ENCODE measurements around the gene EIF3A. TPM values are rescaled to one million over a fixed set of nuclear protein-coding genes. Genes with fewer than 3 reads are reported as not detected.

EIF3A gene
- total RNA-seq, 3 donors from 2014 or later = 94.5 to 124 (median 114) TPM

DNA sequence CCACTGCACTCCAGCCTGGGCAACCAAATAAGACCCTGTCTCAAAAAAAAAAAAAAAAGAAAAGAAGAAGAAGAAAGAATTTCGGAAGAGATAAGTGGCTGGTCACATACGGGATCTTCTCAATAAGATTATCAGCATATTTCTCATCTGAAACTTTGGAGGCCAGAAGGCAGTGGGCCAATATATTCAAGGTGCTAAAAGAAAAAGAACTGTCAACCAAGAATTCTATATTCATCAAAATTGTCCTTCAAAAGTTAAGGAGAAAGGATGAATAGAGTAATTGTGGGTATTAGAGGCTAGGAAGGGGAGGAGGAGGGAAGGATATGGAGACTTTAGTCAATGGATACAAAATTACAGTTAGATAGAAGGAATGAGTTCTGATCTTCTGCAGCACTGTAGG, 95.0 kb downstream of the EIF3A start:
- Histone ChIP-seq H3K9me3 (peaks cover 15% of the 10 kb centered on the region), H3K36me3 (ENCODE audit: low read depth) (no peaks in the 10 kb centered on the region), H3K4me3 (no peak overlapping the region), H3K4me1 (ENCODE audit: low read depth) (no peaks in the 10 kb centered on the region)
- intact Hi-C loops (cut with DNase I, micrococcal nuclease) = no loop called here
- TF ChIP-seq, protein P1, sequence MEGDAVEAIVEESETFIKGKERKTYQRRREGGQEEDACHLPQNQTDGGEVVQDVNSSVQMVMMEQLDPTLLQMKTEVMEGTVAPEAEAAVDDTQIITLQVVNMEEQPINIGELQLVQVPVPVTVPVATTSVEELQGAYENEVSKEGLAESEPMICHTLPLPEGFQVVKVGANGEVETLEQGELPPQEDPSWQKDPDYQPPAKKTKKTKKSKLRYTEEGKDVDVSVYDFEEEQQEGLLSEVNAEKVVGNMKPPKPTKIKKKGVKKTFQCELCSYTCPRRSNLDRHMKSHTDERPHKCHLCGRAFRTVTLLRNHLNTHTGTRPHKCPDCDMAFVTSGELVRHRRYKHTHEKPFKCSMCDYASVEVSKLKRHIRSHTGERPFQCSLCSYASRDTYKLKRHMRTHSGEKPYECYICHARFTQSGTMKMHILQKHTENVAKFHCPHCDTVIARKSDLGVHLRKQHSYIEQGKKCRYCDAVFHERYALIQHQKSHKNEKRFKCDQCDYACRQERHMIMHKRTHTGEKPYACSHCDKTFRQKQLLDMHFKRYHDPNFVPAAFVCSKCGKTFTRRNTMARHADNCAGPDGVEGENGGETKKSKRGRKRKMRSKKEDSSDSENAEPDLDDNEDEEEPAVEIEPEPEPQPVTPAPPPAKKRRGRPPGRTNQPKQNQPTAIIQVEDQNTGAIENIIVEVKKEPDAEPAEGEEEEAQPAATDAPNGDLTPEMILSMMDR (IDR thresholded peaks at IDR 0.05) = no peak
- ATAC-seq (no peak), DNase-seq (no peak)

Other genes with a start within 250 kb of the EIF3A start
- gene NANOS1, start 51.1 kb downstream of the EIF3A start, total RNA-seq = 1 to 10 TPM in 1 of 3 donors, under 1 TPM in 2; 0.12 to 2.7 (median 0.43) TPM
- 10 to 100 TPM; 36.6 to 39.9 (median 38.0) TPM for gene DENND10, start 23.3 kb upstream of the EIF3A start, total RNA-seq
- 10 to 100 TPM; 25.4 to 48.8 (median 34.6) TPM for gene SFXN4, start 84.9 kb upstream of the EIF3A start, total RNA-seq
- gene PRDX3, start 98.0 kb upstream of the EIF3A start, total RNA-seq = 100 to 1,000 TPM in 2 of 3 donors, 10 to 100 TPM in 1; 98.6 to 140 (median 107) TPM
- gene GRK5, start 126.8 kb upstream of the EIF3A start, total RNA-seq = 10 to 100 TPM in 1 of 3 donors, 1 to 10 TPM in 2; 6.6 to 27.1 (median 8.3) TPM

All from mucosa of descending colon (tissue), 3 donors.